BJ (cell line): ENCODE measurements around the gene COMMD8. TPM values are rescaled to one million over a fixed set of nuclear protein-coding genes. Genes with fewer than 3 reads are reported as not detected.

Experiments
- CTCF ChIA-PET: fragments of 350-600 bp; formaldehyde crosslinking; extraction: SDS; loops from one replicate; lab custom pipeline; 2021; ENCODE audit warnings: antibody characterized with exemption, inconsistent platforms; lab: Yijun Ruan, JAX
- POLR2A ChIA-PET: fragments of 300-600 bp; sonication (Branson Sonifier 250); formaldehyde crosslinking; extraction: SDS; loops from one replicate; lab custom pipeline; 2021; ENCODE audit warnings: antibody characterized with exemption; lab: Charles Lee
- DNase-seq: peaks from one replicate; pipeline ENCODE4 v3.0.0-alpha.2; 2011; ENCODE audit warnings: low read depth
- H3K27me3 ChIP-seq: 2 replicates; pipeline ENCODE4 v1.6.0; 2011; ENCODE audit warnings: low read length; ENCODE audit not compliant: control insufficient read depth, insufficient read depth
- H3K36me3 ChIP-seq: 2 replicates; pipeline ENCODE4 v1.5.1; 2011; ENCODE audit warnings: low read length; ENCODE audit not compliant: control insufficient read depth, insufficient read depth
- H3K4me3 ChIP-seq: 2 replicates; pipeline ENCODE4 v1.5.1; 2011; ENCODE audit warnings: low read depth, mild to moderate bottlenecking, control low read depth, low read length
- polyA plus RNA-seq: library from polyadenylated mRNA; depleted of rRNA; stranded (reverse); fragments of >200 nt; gene quantifications from 2 replicates; pipeline ENCODE4 v1.2.3, GENCODE V29; 2011
- TF ChIP-seq, protein P1 (sequence below): IDR thresholded peaks from 2 replicates; pipeline ENCODE4 v1.5.1; 2011; ENCODE audit warnings: low read depth, mild to moderate bottlenecking, control low read depth, inconsistent platforms, low read length, moderate library complexity; ENCODE audit not compliant: insufficient read depth

The COMMD8 gene
- polyA plus RNA-seq, 1 experiment, result 10.4 TPM

DNA sequence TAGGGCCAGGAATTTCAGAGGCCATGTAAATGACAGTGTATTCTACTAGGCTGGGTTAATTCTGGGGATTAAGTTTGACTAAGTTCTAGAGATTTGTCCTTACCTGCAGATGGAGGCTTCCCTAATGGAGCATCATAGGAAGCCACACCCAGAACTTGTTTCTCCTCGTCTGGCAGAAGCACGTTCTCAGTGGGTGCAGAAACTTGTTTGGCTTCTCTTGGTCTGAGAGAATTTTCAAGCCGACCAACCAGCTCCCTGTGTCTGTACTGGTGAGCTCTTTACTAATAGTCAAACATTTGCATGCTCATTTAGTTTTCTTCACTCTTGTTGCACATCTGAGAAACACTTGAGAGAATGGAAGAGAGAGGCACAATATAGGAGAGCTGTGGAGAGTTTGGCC is 20.7 kb upstream of the COMMD8 start:
- H3K4me3 ChIP-seq, result no peak overlapping the region
- ChIA-PET CTCF (interaction anchor here (1.0 to 1.8 kb wide), 2 partner anchors 12 to 19 kb away, joined by 3 to 10 read pairs; no protein-coding TSS in a partner anchor), POLR2A (interaction anchor here (1.0 kb wide), 1 partner anchor 10 kb away, joined by 3 read pairs; no protein-coding TSS in a partner anchor)
- no peak for DNase-seq
- no peaks in the 10 kb centered on the region for H3K27me3 ChIP-seq
- H3K36me3 ChIP-seq, result no peaks in the 10 kb centered on the region
- TF ChIP-seq, protein P1, sequence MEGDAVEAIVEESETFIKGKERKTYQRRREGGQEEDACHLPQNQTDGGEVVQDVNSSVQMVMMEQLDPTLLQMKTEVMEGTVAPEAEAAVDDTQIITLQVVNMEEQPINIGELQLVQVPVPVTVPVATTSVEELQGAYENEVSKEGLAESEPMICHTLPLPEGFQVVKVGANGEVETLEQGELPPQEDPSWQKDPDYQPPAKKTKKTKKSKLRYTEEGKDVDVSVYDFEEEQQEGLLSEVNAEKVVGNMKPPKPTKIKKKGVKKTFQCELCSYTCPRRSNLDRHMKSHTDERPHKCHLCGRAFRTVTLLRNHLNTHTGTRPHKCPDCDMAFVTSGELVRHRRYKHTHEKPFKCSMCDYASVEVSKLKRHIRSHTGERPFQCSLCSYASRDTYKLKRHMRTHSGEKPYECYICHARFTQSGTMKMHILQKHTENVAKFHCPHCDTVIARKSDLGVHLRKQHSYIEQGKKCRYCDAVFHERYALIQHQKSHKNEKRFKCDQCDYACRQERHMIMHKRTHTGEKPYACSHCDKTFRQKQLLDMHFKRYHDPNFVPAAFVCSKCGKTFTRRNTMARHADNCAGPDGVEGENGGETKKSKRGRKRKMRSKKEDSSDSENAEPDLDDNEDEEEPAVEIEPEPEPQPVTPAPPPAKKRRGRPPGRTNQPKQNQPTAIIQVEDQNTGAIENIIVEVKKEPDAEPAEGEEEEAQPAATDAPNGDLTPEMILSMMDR, result no peak

DNA sequence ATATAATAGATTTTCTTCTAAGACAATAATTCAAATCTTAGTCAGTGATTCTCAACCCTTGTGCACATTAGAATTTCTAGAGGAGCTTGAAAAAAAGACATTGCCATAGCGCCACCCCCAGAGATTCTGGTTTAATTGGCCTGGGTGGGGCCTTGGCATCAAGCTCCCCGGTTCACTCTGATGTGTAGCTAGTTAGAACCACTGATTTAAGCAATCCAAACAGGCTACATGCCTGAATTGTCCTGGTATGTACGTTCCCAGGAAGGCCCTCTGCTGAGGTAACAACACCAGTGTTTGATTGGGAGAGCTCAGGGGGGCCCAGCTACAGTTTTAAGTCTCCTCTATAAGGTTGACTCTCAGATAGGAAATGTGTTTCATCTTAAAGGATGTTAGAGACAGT is 20.2 kb upstream of the COMMD8 start:
- Histone ChIP-seq H3K27me3 (no peaks in the 10 kb centered on the region), H3K36me3 (no peaks in the 10 kb centered on the region), H3K4me3 (no peak overlapping the region)
- ChIA-PET POLR2A (no interaction called here), CTCF (interaction anchor here (1.0 to 1.8 kb wide), 2 partner anchors 12 to 19 kb away, joined by 3 to 10 read pairs; no protein-coding TSS in a partner anchor)
- TF ChIP-seq, protein P1, result no peak
- DNase-seq, result no peak

DNA sequence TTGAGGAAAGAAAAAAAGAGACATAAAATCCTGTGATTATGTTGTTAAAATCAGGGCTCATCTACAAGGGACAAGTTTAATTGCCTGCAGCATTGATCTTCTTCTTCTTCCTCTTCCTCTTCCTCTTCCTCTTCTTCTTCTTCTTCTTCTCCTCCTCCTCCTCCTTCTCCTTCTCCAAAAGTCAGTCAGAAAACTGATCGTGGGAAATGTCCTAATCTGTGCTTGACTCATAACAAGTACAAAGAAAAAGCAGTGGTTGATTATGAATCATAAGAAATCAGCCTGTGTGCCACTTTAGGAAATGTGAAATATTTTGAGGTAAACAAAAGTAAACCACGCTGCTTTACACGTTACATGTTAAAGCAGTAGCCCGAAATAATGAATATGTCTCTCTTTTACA is 18.8 kb upstream of the COMMD8 start:
- Histone ChIP-seq H3K36me3 (no peaks in the 10 kb centered on the region), H3K27me3 (no peaks in the 10 kb centered on the region), H3K4me3 (no peak overlapping the region)
- TF ChIP-seq, protein P1, result no peak
- ChIA-PET POLR2A (no interaction called here), CTCF (interaction anchor here (1.1 kb wide), 1 partner anchor 19 kb away, joined by 3 read pairs; no protein-coding TSS in a partner anchor)
- no peak for DNase-seq

DNA sequence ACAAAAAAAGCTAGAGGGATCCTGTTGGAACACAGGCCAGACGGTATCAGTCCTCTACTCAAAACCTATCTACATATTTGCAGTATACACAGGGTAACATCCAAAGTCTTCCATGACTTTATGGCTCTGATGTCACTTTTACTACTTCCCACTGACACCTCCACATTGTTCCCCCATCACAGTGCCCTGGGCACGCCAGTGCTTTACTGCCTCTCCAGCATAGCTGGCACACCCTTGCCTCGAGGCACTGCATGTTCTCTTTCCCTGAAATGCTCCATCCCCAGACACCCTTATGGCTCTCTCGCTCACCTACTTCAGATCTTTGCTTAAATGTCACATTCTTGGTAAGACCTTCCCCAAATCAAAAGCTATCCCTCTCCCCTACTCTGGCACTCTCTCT is 15.3 kb upstream of the COMMD8 start:
- Histone ChIP-seq H3K36me3 (no peaks in the 10 kb centered on the region), H3K27me3 (no peaks in the 10 kb centered on the region), H3K4me3 (no peak overlapping the region)
- TF ChIP-seq, protein P1, result no peak
- no peak for DNase-seq
- CTCF ChIA-PET, result no interaction called here
- POLR2A ChIA-PET, result no interaction called here

DNA sequence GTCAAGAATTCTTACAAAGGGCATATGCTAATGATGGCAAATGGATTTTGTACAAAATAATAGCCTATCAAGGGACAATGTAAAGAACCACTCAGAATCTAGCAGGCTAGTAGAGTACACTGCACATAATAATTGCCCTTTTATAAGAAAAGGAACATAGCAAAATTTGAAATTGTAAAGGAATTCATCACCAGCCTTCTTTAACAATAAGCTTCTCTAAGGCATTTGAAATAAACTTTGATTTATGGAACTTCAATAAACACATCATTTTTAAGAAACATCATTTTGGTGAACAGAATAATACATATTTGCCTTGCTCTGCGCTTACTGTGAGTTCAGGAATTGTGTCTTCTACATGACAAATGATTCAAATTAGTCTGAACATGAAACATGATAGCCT is 11.9 kb upstream of the COMMD8 start:
- ChIA-PET POLR2A (no interaction called here), CTCF (interaction anchor here (1.1 kb wide), 1 partner anchor 88 kb away, joined by 3 read pairs; no protein-coding TSS in a partner anchor)
- TF ChIP-seq, protein P1, result no peak
- DNase-seq, result no peak
- H3K36me3 ChIP-seq, result no peaks in the 10 kb centered on the region
- no peak overlapping the region for H3K4me3 ChIP-seq
- no peaks in the 10 kb centered on the region for H3K27me3 ChIP-seq
